Measurements from ENCODE around the gene IRF2. TPM values are rescaled to one million over a fixed set of nuclear protein-coding genes. Genes with fewer than 3 reads are reported as not detected.

Gene IRF2
- total and polyA plus RNA-seq, 2 of the 8 experiments (the other 6 are each of a cell fraction or from before 2014, with no cell fraction given), result 13.8 to 17.0 TPM

DNA sequence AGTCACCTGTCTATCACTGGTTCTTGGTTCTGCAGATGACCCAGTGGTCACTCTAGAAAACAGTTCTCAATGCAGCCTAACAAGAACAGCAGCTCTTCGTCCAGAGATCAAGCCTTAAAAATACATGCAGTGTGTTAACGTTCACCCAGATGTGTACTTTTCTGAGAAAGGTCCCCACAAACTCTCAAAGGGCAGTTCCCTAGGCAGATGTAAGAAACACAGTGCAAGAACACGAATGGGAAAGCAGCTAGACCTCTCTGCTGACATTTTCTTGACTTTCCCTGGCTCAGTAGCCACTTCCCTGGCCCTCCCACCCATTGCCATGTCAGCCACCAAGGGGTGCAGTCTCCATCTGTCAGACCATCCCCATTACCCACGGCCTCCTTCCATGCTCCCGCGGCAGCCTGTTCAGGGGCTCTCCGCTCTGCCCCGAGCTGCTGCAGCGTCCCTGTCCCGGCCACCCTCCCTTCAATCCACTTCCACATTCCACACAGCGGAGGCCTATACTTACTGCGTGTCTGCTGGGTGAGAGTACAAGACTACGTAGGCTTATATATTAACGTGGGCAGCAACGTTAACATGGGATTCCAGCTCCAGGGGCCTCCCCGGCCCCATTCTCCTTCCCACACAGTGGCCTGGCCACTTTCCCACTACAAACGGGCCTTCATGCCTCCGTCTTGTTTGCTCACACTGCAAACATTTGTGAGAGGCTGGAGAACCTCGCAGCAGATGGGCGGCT is 34.3 kb downstream of the IRF2 start (continued):
- TF ChIP-seq CREB1 (IDR thresholded peaks at IDR 0.05) (no peak), RBBP5 (IDR thresholded peaks at IDR 0.05; ENCODE audit: borderline replicate concordance, low read depth, low read length) (no peak)
